Colonic mucosa (tissue), 4 donors: ENCODE measurements around the gene MGMT. TPM values are rescaled to one million over a fixed set of nuclear protein-coding genes. Genes with fewer than 3 reads are reported as not detected.

ENCODE experiments used
- DNase-seq: peaks from one replicate; pipeline ENCODE4 v3.0.0-alpha.2; 2020
- H3K27ac ChIP-seq: fragments of 200-600 bp; one replicate; pipeline ENCODE4 v1.8.0; 2021
- H3K27me3 ChIP-seq: fragments of 200-600 bp; one replicate; pipeline ENCODE4 v1.8.0; 2021
- H3K36me3 ChIP-seq: fragments of 200-600 bp; one replicate; pipeline ENCODE4 v1.8.0; 2021
- H3K4me1 ChIP-seq: fragments of 200-600 bp; one replicate; pipeline ENCODE4 v1.8.0; 2021; ENCODE audit warnings: mild to moderate bottlenecking
- H3K4me3 ChIP-seq: fragments of 200-600 bp; one replicate; pipeline ENCODE4 v1.8.0; 2021
- H3K9ac ChIP-seq, 2 donors: one replicate each; pipeline ENCODE4 v1.7.0; 2013; ENCODE audit warnings: control low read depth in 2 of 2, low read depth in 2 of 2, low read length in 2 of 2
- H3K9me3 ChIP-seq: fragments of 200-600 bp; one replicate; pipeline ENCODE4 v1.8.0; 2021
- intact Hi-C: fragments of 100-400 bp; cut with DNase I; formaldehyde crosslinking; loops from one replicate; pipeline ENCODE4 v1.14.1; 2022
- total RNA-seq, 2 donors: library from RNA; stranded (reverse); fragmentation: NEBNext Ultra II Directional in 1 of 2; extraction: Animal tissue kit (Norgen Biotek cat#: 25700) in 1 of 2; gene quantifications; one replicate each; pipeline ENCODE4 v1.2.1, GENCODE V29; 2021
- TF ChIP-seq, protein P1 (sequence below): fragments of 200-600 bp; IDR thresholded peaks from one replicate; pipeline ENCODE4 v1.8.0; 2022; ENCODE audit warnings: antibody characterized with exemption, mild to moderate bottlenecking
- donor health status: healthy.
- donor health status: DM: no; HTN: no; CAD: no.
- donor health status: DM: no; HTN: no; CAD: no.

The MGMT gene
- total RNA-seq, 2 donors from 2014 or later = 17.5 to 18.2 TPM

DNA sequence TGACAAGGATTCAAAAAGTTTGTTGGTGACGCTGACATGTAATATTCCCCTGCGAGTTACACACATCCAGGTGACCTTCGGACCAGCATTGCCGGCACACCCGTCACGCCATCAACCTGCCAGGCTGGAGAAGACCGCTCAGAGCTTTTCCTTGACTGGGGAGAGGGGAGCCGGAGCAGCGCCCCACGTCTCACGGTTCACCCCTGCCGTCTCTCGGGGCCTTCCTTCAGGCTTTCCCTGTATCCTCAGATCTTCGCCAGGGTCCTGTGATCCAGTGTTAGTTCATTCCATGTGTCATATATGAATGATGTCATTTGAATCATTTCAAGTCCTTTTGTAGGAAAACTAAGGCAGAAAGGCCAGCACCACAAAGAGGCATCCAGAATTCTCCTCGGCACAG is 127.8 kb downstream of the MGMT start:
- intact Hi-C loops = no loop called here

DNA sequence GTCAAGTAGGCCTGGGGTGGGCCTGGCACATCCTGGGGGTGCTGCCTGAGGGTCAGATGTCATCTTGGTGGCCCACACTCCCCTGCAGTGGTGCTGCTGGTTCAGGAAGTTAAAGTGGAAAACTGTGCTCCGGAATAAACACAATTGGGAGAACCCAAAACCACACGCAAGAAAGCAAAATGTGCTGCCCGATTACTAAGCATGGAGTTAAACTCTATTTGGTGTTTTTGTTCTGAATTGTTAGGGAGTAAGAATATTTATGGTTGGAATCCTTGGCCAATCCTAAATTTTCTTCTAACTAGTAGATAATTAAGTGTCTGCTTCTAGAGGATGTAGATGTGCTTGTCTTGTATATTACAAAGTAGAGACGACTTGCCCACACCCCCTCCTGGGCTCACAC is 131.4 kb downstream of the MGMT start:
- Histone ChIP-seq H3K36me3 (no peaks in the 10 kb centered on the region), H3K27me3 (no peaks in the 10 kb centered on the region), H3K9ac (no peak overlapping the region), H3K4me3 (no peak overlapping the region), H3K27ac (no peak overlapping the region), H3K9me3 (no peaks in the 10 kb centered on the region), H3K4me1 (no peaks in the 10 kb centered on the region)
- DNase-seq = no peak
- intact Hi-C loops = no loop called here
- TF ChIP-seq, protein P1, sequence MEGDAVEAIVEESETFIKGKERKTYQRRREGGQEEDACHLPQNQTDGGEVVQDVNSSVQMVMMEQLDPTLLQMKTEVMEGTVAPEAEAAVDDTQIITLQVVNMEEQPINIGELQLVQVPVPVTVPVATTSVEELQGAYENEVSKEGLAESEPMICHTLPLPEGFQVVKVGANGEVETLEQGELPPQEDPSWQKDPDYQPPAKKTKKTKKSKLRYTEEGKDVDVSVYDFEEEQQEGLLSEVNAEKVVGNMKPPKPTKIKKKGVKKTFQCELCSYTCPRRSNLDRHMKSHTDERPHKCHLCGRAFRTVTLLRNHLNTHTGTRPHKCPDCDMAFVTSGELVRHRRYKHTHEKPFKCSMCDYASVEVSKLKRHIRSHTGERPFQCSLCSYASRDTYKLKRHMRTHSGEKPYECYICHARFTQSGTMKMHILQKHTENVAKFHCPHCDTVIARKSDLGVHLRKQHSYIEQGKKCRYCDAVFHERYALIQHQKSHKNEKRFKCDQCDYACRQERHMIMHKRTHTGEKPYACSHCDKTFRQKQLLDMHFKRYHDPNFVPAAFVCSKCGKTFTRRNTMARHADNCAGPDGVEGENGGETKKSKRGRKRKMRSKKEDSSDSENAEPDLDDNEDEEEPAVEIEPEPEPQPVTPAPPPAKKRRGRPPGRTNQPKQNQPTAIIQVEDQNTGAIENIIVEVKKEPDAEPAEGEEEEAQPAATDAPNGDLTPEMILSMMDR = no peak

More for the DNA sequence above, 127.8 kb downstream of the MGMT start:
- DNase-seq = no peak
- no peaks in the 10 kb centered on the region for H3K36me3 ChIP-seq
- H3K27ac ChIP-seq = no peak overlapping the region
- no peaks in the 10 kb centered on the region for H3K27me3 ChIP-seq
- H3K4me3 ChIP-seq = no peak overlapping the region
- H3K4me1 ChIP-seq = no peaks in the 10 kb centered on the region
- TF ChIP-seq, protein P1 = no peak
- H3K9ac ChIP-seq = no peak overlapping the region
- H3K9me3 ChIP-seq = no peaks in the 10 kb centered on the region

- Histone ChIP-seq H3K36me3 (no peaks in the 10 kb centered on the region), H3K4me1 (no peaks in the 10 kb centered on the region), H3K9ac (no peak overlapping the region), H3K4me3 (no peak overlapping the region), H3K27me3 (no peaks in the 10 kb centered on the region), H3K9me3 (no peaks in the 10 kb centered on the region), H3K27ac (no peak overlapping the region)
- TF ChIP-seq, protein P1 = no peak
- intact Hi-C loops = no loop called here
- DNase-seq = no peak
Observed at GRCh38 chr10:129599160-129599559, 132.1 kb downstream of the MGMT start.

- H3K27me3 ChIP-seq = no peaks in the 10 kb centered on the region
- DNase-seq = no peak
- no peaks in the 10 kb centered on the region for H3K4me1 ChIP-seq
- TF ChIP-seq, protein P1 = no peak
- intact Hi-C loops = no loop called here
- no peak overlapping the region for H3K4me3 ChIP-seq
- H3K27ac ChIP-seq = no peak overlapping the region
- H3K9me3 ChIP-seq = no peaks in the 10 kb centered on the region
- H3K36me3 ChIP-seq = no peaks in the 10 kb centered on the region
- H3K9ac ChIP-seq = no peak overlapping the region
Observed at GRCh38 chr10:129601737-129602136, 134.7 kb downstream of the MGMT start.

- Histone ChIP-seq H3K27me3 (no peaks in the 10 kb centered on the region), H3K36me3 (no peaks in the 10 kb centered on the region), H3K9me3 (no peaks in the 10 kb centered on the region), H3K4me1 (no peaks in the 10 kb centered on the region), H3K4me3 (no peak overlapping the region), H3K9ac (no peak overlapping the region), H3K27ac (no peak overlapping the region)
- intact Hi-C loops = no loop called here
- TF ChIP-seq, protein P1 = no peak
- DNase-seq = no peak
Observed at GRCh38 chr10:129602938-129603535, 136.0 kb downstream of the MGMT start.
